NCI-H2227 (cell line): ENCODE measurements around the gene SHB.
"Not testable (repeated sequence)": the region's sequence is repeated elsewhere in the genome, so short reads cannot be mapped to it uniquely, and the experiment has no call there.

Experiments
- DNase-seq: peaks from one replicate; lab custom pipeline; 2025; ENCODE audit not compliant: unreplicated experiment; lab: John Stamatoyannopoulos, UW

The SHB gene

GRCh38 chr9:37908283-37908682, 160.7 kb downstream of the SHB start:
- DNase-seq = no peak

GRCh38 chr9:37906312-37907239, 162.5 kb downstream of the SHB start:
- DNase-seq = no peak

- DNase-seq = no peak
Measured at GRCh38 chr9:37905776-37906175, 163.3 kb downstream of the SHB start.

- no peak for DNase-seq
Measured at GRCh38 chr9:37905131-37905505, 163.9 kb downstream of the SHB start.

GRCh38 chr9:37904445-37905130, 164.4 kb downstream of the SHB start:
- DNase-seq = peak; percentile 7

- DNase-seq = peak; percentile 93
Measured at GRCh38 chr9:37903647-37904444, 165.2 kb downstream of the SHB start, which contains the start of gene SLC25A51. Gene SLC25A51, minus strand, starts transcription at chr9:37904127. Its CDS starts 15,577 bp downstream, at chr9:37888550.

- no peak for DNase-seq
Measured at GRCh38 chr9:37902796-37903646, 166.0 kb downstream of the SHB start.

GRCh38 chr9:37902131-37902530, 166.9 kb downstream of the SHB start:
- DNase-seq = no peak

- no peak for DNase-seq
Measured at GRCh38 chr9:37899041-37899440, 170.0 kb downstream of the SHB start.

- DNase-seq = no peak
Measured at GRCh38 chr9:37897665-37898064, 171.4 kb downstream of the SHB start.

GRCh38 chr9:37892063-37892462, 177.0 kb downstream of the SHB start:
- DNase-seq = no peak

- DNase-seq = not testable (repeated sequence)
Measured at GRCh38 chr9:37891042-37891441, 178.0 kb downstream of the SHB start.

- no peak for DNase-seq
Measured at GRCh38 chr9:37889536-37889935, 179.5 kb downstream of the SHB start.

GRCh38 chr9:37887977-37888583, 180.9 kb downstream of the SHB start:
- not testable (repeated sequence) for DNase-seq

GRCh38 chr9:37880916-37881479, 188.0 kb downstream of the SHB start:
- DNase-seq = no peak

- DNase-seq = no peak
Measured at GRCh38 chr9:37876376-37876775, 192.7 kb downstream of the SHB start.

GRCh38 chr9:37873955-37874354, 195.1 kb downstream of the SHB start:
- DNase-seq = no peak

- no peak for DNase-seq
Measured at GRCh38 chr9:37870799-37871176, 198.2 kb downstream of the SHB start.

- no peak for DNase-seq
Measured at GRCh38 chr9:37870081-37870798, 198.8 kb downstream of the SHB start.
